GOT3 (cell line): ENCODE measurements around the gene UNKL.

Source experiments
- DNase-seq: peaks from one replicate; lab custom pipeline; 2025; ENCODE audit warnings: mixed read lengths; lab: John Stamatoyannopoulos, UW

Gene UNKL

GRCh38 chr16:1375741-1376410 is 38.6 kb downstream of the UNKL start:
- DNase-seq, result no peak

- no peak for DNase-seq
Observed at GRCh38 chr16:1375298-1375640, 39.2 kb downstream of the UNKL start.

GRCh38 chr16:1374418-1375297 is 39.8 kb downstream of the UNKL start:
- no peak for DNase-seq

GRCh38 chr16:1372292-1372950 is 42.1 kb downstream of the UNKL start:
- DNase-seq, result no peak

DNA sequence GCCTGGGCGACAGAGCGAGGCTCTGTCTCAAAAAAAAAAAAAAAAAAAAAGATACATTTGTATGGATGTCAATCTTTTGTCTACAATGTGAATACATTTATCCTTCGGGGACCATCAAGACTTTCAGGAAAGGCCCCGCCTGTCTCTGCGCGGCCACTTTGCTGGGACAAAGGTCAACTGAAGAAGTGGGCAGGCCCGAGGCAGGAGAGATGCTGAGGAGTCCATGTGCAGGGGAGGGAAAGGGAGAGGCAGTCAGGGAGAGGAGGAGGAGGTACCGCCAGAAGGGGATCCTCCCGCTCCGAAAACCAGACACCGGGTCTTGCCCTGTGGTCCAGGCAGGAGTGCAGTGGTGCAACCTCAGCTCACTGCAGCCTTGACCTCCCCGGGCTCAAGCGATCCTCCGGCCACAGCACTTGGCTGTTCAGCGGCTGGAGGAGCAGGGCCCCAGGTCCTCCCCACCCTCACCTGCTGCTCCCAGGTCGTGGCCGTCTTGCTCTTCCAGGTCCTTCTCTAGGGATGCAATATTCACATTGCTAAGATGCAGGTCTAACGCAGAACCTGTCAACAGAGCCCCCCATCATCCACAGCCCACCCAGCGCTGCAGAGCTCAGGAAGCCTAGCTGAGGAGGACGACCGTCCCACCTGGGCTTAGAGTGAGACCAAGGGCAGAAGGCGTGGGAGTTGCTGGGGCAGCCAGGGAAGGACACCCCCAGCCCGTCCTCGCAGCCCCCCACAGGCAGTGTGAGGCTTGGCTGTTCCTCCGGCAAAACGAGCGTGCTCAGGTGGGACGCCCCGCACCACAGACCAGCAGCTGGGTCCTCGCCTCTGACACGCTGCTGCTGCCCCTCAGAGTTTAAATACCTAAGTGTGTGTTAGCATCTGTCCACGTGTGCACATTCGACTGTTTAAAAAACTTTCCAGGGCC is 43.2 kb downstream of the UNKL start:
- no peak for DNase-seq

- no peak for DNase-seq
Observed at GRCh38 chr16:1367486-1368174, 46.9 kb downstream of the UNKL start.

DNA sequence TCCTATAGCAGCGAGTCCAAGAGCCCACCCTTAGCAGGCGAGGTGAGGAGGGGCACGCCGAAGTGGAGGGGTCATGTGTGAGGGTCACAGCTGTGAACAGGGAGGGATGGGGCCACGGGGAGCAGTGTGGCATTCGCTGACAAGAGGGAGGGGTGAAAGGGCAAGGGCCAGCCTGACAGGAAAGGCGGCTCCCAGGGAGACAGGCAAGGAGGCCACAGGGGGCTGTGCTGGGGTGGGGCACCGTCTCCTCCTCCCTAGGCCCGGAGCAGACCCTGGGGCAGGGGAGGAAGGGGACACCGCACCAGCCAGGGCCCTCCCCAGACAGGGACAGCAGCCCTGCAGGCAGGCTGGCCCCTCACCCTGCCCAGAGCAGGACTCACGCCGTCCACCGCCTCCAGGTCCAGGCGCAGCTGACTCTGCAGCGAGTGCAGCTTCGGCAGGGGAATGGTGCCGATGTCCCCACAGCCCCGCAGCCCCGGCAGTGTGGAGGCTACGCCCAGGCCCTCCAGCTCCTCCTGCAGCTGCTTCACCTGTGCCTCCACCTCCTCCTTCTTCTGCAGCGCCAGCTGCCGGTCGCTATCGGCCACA is 47.7 kb downstream of the UNKL start:
- DNase-seq, result no peak

DNA sequence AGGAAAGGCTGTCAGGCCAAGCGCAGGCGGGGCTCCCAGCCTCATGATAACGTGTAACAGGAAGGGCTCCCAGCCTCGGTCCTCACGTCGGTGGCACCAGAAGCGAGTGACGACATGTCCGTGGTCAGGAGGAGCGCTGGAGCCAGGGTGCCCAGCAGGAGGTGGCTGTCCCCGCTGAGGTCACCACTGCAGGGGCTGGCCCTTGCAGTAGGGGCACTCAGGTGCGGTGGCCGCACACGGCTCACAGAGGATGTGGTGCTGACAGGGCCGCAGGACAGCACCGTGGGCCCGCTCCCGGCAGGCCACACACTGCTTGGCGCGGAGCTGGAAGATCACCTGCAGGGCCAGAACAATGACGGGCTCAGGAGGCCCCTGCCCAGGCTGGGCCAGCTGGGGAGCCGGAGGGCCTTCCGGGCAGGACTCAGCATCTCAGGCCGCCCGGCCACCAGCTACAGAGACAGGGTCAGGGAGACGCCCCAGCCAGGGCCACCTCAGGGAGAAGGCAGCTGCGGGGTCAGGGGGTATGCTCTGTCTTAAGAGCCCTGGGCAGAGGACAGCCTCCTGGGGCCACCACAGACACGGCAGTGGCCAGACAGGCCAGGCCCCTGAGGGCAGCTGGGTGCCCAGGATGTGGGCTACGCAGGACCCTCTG is 48.3 kb downstream of the UNKL start:
- DNase-seq, result no peak

DNA sequence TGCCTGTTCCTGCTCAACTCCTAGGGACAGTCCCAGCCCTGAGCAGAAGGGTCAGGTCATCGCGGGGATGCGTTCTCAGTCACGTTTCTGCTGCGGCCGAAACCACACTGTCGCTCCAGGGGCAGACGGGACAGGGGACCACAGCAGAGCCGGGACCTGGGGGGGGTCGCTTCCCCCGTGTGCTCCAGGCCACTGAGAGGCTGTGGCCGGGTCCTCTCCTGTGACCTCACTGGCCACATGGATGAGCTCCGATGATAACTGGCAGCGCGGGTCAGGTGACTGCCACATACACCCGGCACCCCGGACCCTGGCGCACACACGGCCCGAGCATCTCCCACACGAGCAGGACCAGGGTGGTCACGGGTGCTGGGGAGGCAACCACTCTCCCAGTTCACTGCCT is 50.0 kb downstream of the UNKL start:
- no peak for DNase-seq

DNA sequence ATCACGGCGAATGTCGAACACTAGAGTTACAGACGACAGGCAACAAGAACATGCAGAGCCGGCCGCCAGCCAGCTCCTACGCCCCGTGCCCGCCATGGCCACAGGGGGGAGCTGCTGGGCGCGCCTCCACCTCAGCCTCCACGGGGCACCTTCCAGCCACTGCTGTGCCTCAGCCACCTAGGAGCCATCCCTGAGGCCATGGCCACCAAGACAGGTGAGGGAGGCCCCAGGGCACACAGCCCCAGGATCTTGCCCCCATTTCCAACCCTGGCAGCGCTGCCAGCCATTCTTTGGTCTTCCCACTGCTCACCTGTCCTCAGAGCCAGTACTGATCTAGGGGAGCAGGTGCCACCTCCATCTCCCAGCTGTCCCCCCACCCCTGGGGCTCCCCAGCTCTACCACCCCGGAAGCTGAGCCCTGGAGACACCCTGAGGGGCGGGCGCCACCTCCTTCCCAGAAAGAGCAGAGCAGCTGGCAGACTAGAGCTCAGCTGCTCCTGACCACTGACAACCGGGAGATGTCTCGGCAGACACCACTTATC is 50.9 kb downstream of the UNKL start:
- DNase-seq, result no peak

- DNase-seq, result no peak
Observed at GRCh38 chr16:1362807-1363206, 51.7 kb downstream of the UNKL start.

DNA sequence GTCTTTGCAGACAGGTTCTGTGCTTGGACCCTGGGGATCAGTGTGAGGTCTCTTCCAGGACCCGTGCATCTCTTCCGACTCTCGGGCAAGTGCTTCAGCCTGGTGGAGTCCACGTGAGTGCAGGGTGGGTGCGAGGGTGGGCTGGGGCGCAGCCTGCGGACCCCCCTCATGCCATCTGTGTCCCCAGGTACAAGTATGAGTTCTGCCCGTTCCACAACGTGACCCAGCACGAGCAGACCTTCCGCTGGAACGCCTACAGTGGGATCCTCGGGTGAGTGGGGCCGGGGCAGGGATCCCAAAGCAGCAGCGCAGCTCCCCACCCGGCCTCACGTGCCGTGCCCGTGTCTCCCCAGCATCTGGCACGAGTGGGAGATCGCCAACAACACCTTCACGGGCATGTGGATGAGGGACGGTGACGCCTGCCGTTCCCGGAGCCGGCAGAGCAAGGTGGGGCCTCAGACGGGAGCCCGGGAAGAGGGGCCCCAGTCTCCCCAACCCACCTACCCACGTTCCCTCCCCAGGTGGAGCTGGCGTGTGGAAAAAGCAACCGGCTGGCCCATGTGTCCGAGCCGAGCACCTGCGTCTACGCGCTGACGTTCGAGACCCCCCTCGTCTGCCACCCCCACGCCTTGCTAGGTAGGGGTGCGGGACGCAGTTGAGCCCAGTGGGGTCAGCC is 52.7 kb downstream of the UNKL start:
- DNase-seq, result no peak

GRCh38 chr16:1357906-1358566 is 56.5 kb downstream of the UNKL start:
- DNase-seq, result no peak

- DNase-seq, result no peak
Observed at GRCh38 chr16:1356061-1356900, 58.2 kb downstream of the UNKL start.

DNA sequence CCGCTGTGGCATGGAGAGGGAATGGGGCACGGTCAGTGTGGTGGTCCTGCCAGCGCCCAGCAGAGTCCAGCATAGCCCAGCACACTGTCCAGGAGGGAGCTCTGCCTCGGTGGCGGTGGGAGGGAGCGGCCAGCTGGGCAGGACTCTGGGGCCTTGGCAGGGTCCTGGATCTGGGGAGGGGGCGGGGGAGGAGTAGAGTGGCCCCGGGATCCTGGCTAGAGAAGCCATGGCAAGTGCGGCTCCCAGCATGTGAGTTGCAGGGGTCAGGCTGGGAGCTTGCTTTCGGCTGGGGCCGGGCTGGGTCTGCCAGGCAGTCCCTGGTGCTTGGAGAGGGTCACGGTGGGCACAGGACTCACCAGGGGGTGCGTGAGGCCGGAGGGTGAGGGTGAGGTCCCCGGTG is 58.9 kb downstream of the UNKL start:
- DNase-seq, result no peak

- DNase-seq, result no peak
Observed at GRCh38 chr16:1354815-1355540, 59.5 kb downstream of the UNKL start.

- DNase-seq, result peak; percentile 44
Observed at GRCh38 chr16:1351582-1352362, 62.7 kb downstream of the UNKL start, which contains the start of the genes GNPTG and TSR3. Gene GNPTG (plus strand): TSS chr16:1351931. CDS start chr16:1351966, 35 bp downstream. Gene TSR3 (minus strand): TSS chr16:1351878. CDS start chr16:1351804, 74 bp downstream.
